ENCODE data around the gene RAB24. TPM values are rescaled to one million over a fixed set of nuclear protein-coding genes. Genes with fewer than 3 reads are reported as not detected.

The RAB24 gene
- total RNA-seq, 5 donors from 2014 or later (not counting 1 experiment from before 2014, with no cell fraction given): 18.2 to 34.0 (median 25.2) TPM

- H3K4me1 Mint-ChIP-seq: peaks cover 5 to 20% (median 18%) of the 10 kb centered on the region in 3 donors
Measured at GRCh38 chr5:177320879-177321278, 17.4 kb upstream of the RAB24 start.

GRCh38 chr5:177319913-177320588 lies 16.5 kb upstream of the RAB24 start:
- no peak overlapping the region for H3K4me3 Mint-ChIP-seq
- H3K27ac ChIP-seq (ENCODE audit: low read length): no peak overlapping the region
- no peaks in the 10 kb centered on the region for H3K27me3 ChIP-seq (replicated peaks in 1 of 2; ENCODE audit: control insufficient read depth in 2 of 2, extremely low read depth in 1 of 2, insufficient read depth in 2 of 2, low read length in 1 of 2)
- no peak overlapping the region for H3K4me3 ChIP-seq (ENCODE audit: control insufficient read depth in 1 of 2, extremely low read depth in 1 of 2, low read length in 1 of 2)
- no peaks in the 10 kb centered on the region for H3K9me3 ChIP-seq
- H3K27ac Mint-ChIP-seq: no peak overlapping the region
- H3K9me3 Mint-ChIP-seq: no peaks in the 10 kb centered on the region
- no peaks in the 10 kb centered on the region for H3K27me3 Mint-ChIP-seq
- H3K4me1 Mint-ChIP-seq: peaks cover 5 to 20% (median 18%) of the 10 kb centered on the region in 3 donors
- DNase-seq (no peak), ATAC-seq (replicated peaks in 1 of 4) (peak in 1 of 4 experiments; percentile 54)
- CTCF ChIA-PET: interaction anchor here (0.8 to 1.8 kb wide), 2 partner anchors 10 to 83 kb away, joined by 3 to 6 read pairs; no protein-coding TSS in a partner anchor
- H3K4me1 ChIP-seq (ENCODE audit: control insufficient read depth in 1 of 2, extremely low read depth in 1 of 2, insufficient read depth in 2 of 2, low read length in 2 of 2): peaks cover 0 to 13% of the 10 kb centered on the region in 2 experiments
- POLR2A ChIA-PET: interaction anchor here (0.5 to 0.6 kb wide), 2 partner anchors 136 to 160 kb away, joined by 3 read pairs; no protein-coding TSS in a partner anchor
- H3K36me3 Mint-ChIP-seq: peaks cover 21% of the 10 kb centered on the region
- 97% methylated on average over 8 of the region's 14 CpGs for WGBS (ENCODE audit: insufficient coverage)
- peaks cover 0 to 8% of the 10 kb centered on the region in 2 donors for H3K36me3 ChIP-seq (ENCODE audit: control insufficient read depth in 2 of 2, extremely low read depth in 1 of 2, insufficient read depth in 1 of 2, low read length in 1 of 2)

More at GRCh38 chr5:177320879-177321278, 17.4 kb upstream of the RAB24 start:
- Mint-ChIP-seq H3K27me3 (no peaks in the 10 kb centered on the region), H3K36me3 (peaks cover 21% of the 10 kb centered on the region), H3K9me3 (no peaks in the 10 kb centered on the region), H3K4me3 (no peak overlapping the region), H3K27ac (no peak overlapping the region)
- Histone ChIP-seq H3K4me1 (ENCODE audit: control insufficient read depth in 1 of 2, extremely low read depth in 1 of 2, insufficient read depth in 2 of 2, low read length in 2 of 2) (peaks cover 0 to 13% of the 10 kb centered on the region in 2 experiments), H3K27ac (ENCODE audit: low read length) (no peak overlapping the region), H3K36me3 (ENCODE audit: control insufficient read depth in 2 of 2, extremely low read depth in 1 of 2, insufficient read depth in 1 of 2, low read length in 1 of 2) (peaks cover 0 to 8% of the 10 kb centered on the region in 2 donors), H3K4me3 (ENCODE audit: control insufficient read depth in 1 of 2, extremely low read depth in 1 of 2, low read length in 1 of 2) (no peak overlapping the region), H3K9me3 (no peaks in the 10 kb centered on the region), H3K27me3 (replicated peaks in 1 of 2; ENCODE audit: control insufficient read depth in 2 of 2, extremely low read depth in 1 of 2, insufficient read depth in 2 of 2, low read length in 1 of 2) (no peaks in the 10 kb centered on the region)
- no CpG with 5 or more reads among the region's 7 CpGs for WGBS (ENCODE audit: insufficient coverage)
- POLR2A ChIA-PET: interaction anchor here in 1 of 2 donors (0.6 kb wide), 1 partner anchor 17 kb away, joined by 3 read pairs; no protein-coding TSS in a partner anchor
- ATAC-seq (replicated peaks in 1 of 4) (no peak), DNase-seq (no peak)
- CTCF ChIA-PET: interaction anchor here (0.7 to 1.7 kb wide), 3 partner anchors 11 to 150 kb away, joined by 3 to 6 read pairs (median 3); no protein-coding TSS in a partner anchor

GRCh38 chr5:177317959-177318377 lies 14.4 kb upstream of the RAB24 start:
- POLR2A ChIA-PET: no interaction called here
- H3K4me3 ChIP-seq (ENCODE audit: control insufficient read depth in 1 of 2, extremely low read depth in 1 of 2, low read length in 1 of 2): no peak overlapping the region
- CTCF ChIA-PET: interaction anchor here (0.5 to 1.8 kb wide), 13 partner anchors 8 to 181 kb away, joined by 3 to 8 read pairs (median 4); partner anchors contain the start of gene LMAN2 (in 1 of the 2)
- peaks cover under 1 to 15% of the 10 kb centered on the region in 2 experiments for H3K4me1 ChIP-seq (ENCODE audit: control insufficient read depth in 1 of 2, extremely low read depth in 1 of 2, insufficient read depth in 2 of 2, low read length in 2 of 2)
- ATAC-seq (replicated peaks in 1 of 4) (peak; percentile 71 to 81 (median 77)), DNase-seq (peak in 33 of 35 experiments; percentile 29 to 84 (median 64))
- Mint-ChIP-seq H3K4me1 (peaks cover 5 to 24% (median 16%) of the 10 kb centered on the region in 3 donors), H3K9me3 (no peaks in the 10 kb centered on the region), H3K27ac (no peak overlapping the region), H3K36me3 (peaks cover 15% of the 10 kb centered on the region), H3K27me3 (no peaks in the 10 kb centered on the region), H3K4me3 (no peak overlapping the region)
- no peaks in the 10 kb centered on the region for H3K27me3 ChIP-seq (replicated peaks in 1 of 2; ENCODE audit: control insufficient read depth in 2 of 2, extremely low read depth in 1 of 2, insufficient read depth in 2 of 2, low read length in 1 of 2)
- H3K9me3 ChIP-seq: no peaks in the 10 kb centered on the region
- 38% methylated on average over 7 of the region's 7 CpGs for WGBS (ENCODE audit: insufficient coverage)
- H3K27ac ChIP-seq (ENCODE audit: low read length): no peak overlapping the region
- H3K36me3 ChIP-seq (ENCODE audit: control insufficient read depth in 2 of 2, extremely low read depth in 1 of 2, insufficient read depth in 1 of 2, low read length in 1 of 2): peaks cover 0 to 6% of the 10 kb centered on the region in 2 donors

GRCh38 chr5:177316005-177316404 lies 12.5 kb upstream of the RAB24 start:
- POLR2A ChIA-PET: no interaction called here
- H3K36me3 ChIP-seq (ENCODE audit: control insufficient read depth in 2 of 2, extremely low read depth in 1 of 2, insufficient read depth in 1 of 2, low read length in 1 of 2): peaks cover 0 to 5% of the 10 kb centered on the region in 2 donors
- H3K27ac ChIP-seq (ENCODE audit: low read length): no peak overlapping the region
- no peak overlapping the region for H3K4me3 ChIP-seq (ENCODE audit: control insufficient read depth in 1 of 2, extremely low read depth in 1 of 2, low read length in 1 of 2)
- H3K9me3 ChIP-seq: no peaks in the 10 kb centered on the region
- H3K4me1 ChIP-seq (ENCODE audit: control insufficient read depth in 1 of 2, extremely low read depth in 1 of 2, insufficient read depth in 2 of 2, low read length in 2 of 2): peaks cover 11 to 34% of the 10 kb centered on the region in 2 experiments
- peaks cover 0 to 5% of the 10 kb centered on the region in 2 experiments for H3K27me3 ChIP-seq (replicated peaks in 1 of 2; ENCODE audit: control insufficient read depth in 2 of 2, extremely low read depth in 1 of 2, insufficient read depth in 2 of 2, low read length in 1 of 2)
- peaks cover 8 to 33% (median 27%) of the 10 kb centered on the region in 3 donors for H3K4me1 Mint-ChIP-seq
- no peak overlapping the region for H3K4me3 Mint-ChIP-seq
- H3K9me3 Mint-ChIP-seq: no peaks in the 10 kb centered on the region
- no peak for ATAC-seq (replicated peaks in 1 of 4)
- H3K36me3 Mint-ChIP-seq: peaks cover 11% of the 10 kb centered on the region
- peaks cover 0 to under 1% of the 10 kb centered on the region in 2 donors for H3K27me3 Mint-ChIP-seq
- WGBS (ENCODE audit: insufficient coverage): no CpG with 5 or more reads among the region's 3 CpGs
- DNase-seq: no peak
- CTCF ChIA-PET: interaction anchor here (0.6 to 1.1 kb wide), 8 partner anchors 22 to 191 kb away, joined by 3 to 5 read pairs (median 4); no protein-coding TSS in a partner anchor
- no peak overlapping the region for H3K27ac Mint-ChIP-seq

GRCh38 chr5:177315411-177315810 lies 11.9 kb upstream of the RAB24 start:
- no peak overlapping the region for H3K27ac Mint-ChIP-seq
- Histone ChIP-seq H3K4me3 (ENCODE audit: control insufficient read depth in 1 of 2, extremely low read depth in 1 of 2, low read length in 1 of 2) (no peak overlapping the region), H3K9me3 (no peaks in the 10 kb centered on the region), H3K27me3 (replicated peaks in 1 of 2; ENCODE audit: control insufficient read depth in 2 of 2, extremely low read depth in 1 of 2, insufficient read depth in 2 of 2, low read length in 1 of 2) (peaks cover 0 to 11% of the 10 kb centered on the region in 2 experiments), H3K4me1 (ENCODE audit: control insufficient read depth in 1 of 2, extremely low read depth in 1 of 2, insufficient read depth in 2 of 2, low read length in 2 of 2) (peaks cover 11 to 40% of the 10 kb centered on the region in 2 experiments), H3K36me3 (ENCODE audit: control insufficient read depth in 2 of 2, extremely low read depth in 1 of 2, insufficient read depth in 1 of 2, low read length in 1 of 2) (peaks cover 0 to 4% of the 10 kb centered on the region in 2 donors), H3K27ac (ENCODE audit: low read length) (no peak overlapping the region)
- H3K9me3 Mint-ChIP-seq: no peaks in the 10 kb centered on the region
- no peak for DNase-seq
- ChIA-PET POLR2A (no interaction called here), CTCF (interaction anchor here (0.6 to 0.7 kb wide), 5 partner anchors 21 to 130 kb away, joined by 3 to 5 read pairs (median 4); no protein-coding TSS in a partner anchor)
- 92% methylated on average over 5 of the region's 7 CpGs for WGBS (ENCODE audit: insufficient coverage)
- peaks cover 13 to 37% (median 32%) of the 10 kb centered on the region in 3 donors for H3K4me1 Mint-ChIP-seq
- ATAC-seq (replicated peaks in 1 of 4): no peak
- H3K27me3 Mint-ChIP-seq: peaks cover 0 to 4% of the 10 kb centered on the region in 2 donors
- H3K36me3 Mint-ChIP-seq: peaks cover 10% of the 10 kb centered on the region
- H3K4me3 Mint-ChIP-seq: no peak overlapping the region

Measured in T-cell (primary cell).